Measurements from ENCODE around the gene AKAIN1.

- TF ChIP-seq EZH2 (IDR thresholded peaks at IDR 0.05; ENCODE audit: insufficient read depth, poor library complexity, severe bottlenecking) (no peak), EZH2phosphoT487 (IDR thresholded peaks at IDR 0.05; ENCODE audit: insufficient read depth, low read depth) (no peak)
These were observed 51.0 kb downstream of the AKAIN1 start for GRCh38 chr18:5146093-5146492.
